Choroid plexus epithelial cell (primary cell): Measurements from ENCODE around the gene MBTD1.
"Not testable (repeated sequence)": the region's sequence is repeated elsewhere in the genome, so short reads cannot be mapped to it uniquely, and the experiment has no call there.

Source experiments
- DNase-seq: peaks from one replicate; pipeline ENCODE4 v3.0.0-alpha.2; 2010; ENCODE audit warnings: low read depth
- H3K4me3 ChIP-seq: 2 replicates; pipeline ENCODE4 v1.5.1; 2011; ENCODE audit warnings: low read depth, mild to moderate bottlenecking, control low read depth, low read length, moderate library complexity
- CTCF ChIP-seq: conservative IDR thresholded peaks from 2 replicates; pipeline ENCODE4 v1.5.1; 2011; ENCODE audit warnings: low read depth, mild to moderate bottlenecking, control low read depth, inconsistent platforms, low read length, moderate library complexity

The MBTD1 gene

GRCh38 chr17:51191895-51192294 is 68.0 kb downstream of the MBTD1 start:
- no peak for TF ChIP-seq CTCF
- DNase-seq = no peak
- H3K4me3 ChIP-seq = no peak overlapping the region

GRCh38 chr17:51189628-51190027 is 70.2 kb downstream of the MBTD1 start:
- H3K4me3 ChIP-seq = no peak overlapping the region
- TF ChIP-seq CTCF = no peak
- DNase-seq = peak; percentile 54

GRCh38 chr17:51189162-51189561 is 70.7 kb downstream of the MBTD1 start:
- H3K4me3 ChIP-seq = no peak overlapping the region
- no peak for DNase-seq
- no peak for TF ChIP-seq CTCF

GRCh38 chr17:51188271-51188833 is 71.5 kb downstream of the MBTD1 start:
- TF ChIP-seq CTCF = no peak
- DNase-seq = no peak
- no peak overlapping the region for H3K4me3 ChIP-seq

GRCh38 chr17:51185763-51186332 is 74.0 kb downstream of the MBTD1 start:
- no peak for DNase-seq
- no peak overlapping the region for H3K4me3 ChIP-seq
- no peak for TF ChIP-seq CTCF

- H3K4me3 ChIP-seq = no peak overlapping the region
- no peak for TF ChIP-seq CTCF
Measured at GRCh38 chr17:51184124-51184523, 75.7 kb downstream of the MBTD1 start.

GRCh38 chr17:51180486-51180885 is 79.4 kb downstream of the MBTD1 start:
- no peak overlapping the region for H3K4me3 ChIP-seq
- TF ChIP-seq CTCF = no peak
- no peak for DNase-seq

More at GRCh38 chr17:51184124-51184523, 75.7 kb downstream of the MBTD1 start:
- DNase-seq = no peak

GRCh38 chr17:51172030-51172429 is 87.8 kb downstream of the MBTD1 start:
- not testable (repeated sequence) for DNase-seq

More at GRCh38 chr17:51172030-51172429, 87.8 kb downstream of the MBTD1 start:
- H3K4me3 ChIP-seq = not testable (repeated sequence)
